Measurements from ENCODE around the gene NOXA1.

Gene NOXA1

GRCh38 chr9:137458194-137459151, 35.3 kb downstream of the NOXA1 start:
- Histone ChIP-seq H3K4me1 (ENCODE audit: control insufficient read depth, insufficient read depth, low read length, unreplicated experiment) (peaks cover 34% of the 10 kb centered on the region), H3K79me2 (ENCODE audit: control insufficient read depth, insufficient read depth, low read length, unreplicated experiment) (peaks cover 14% of the 10 kb centered on the region), H3K27me3 (ENCODE audit: insufficient read depth, low read length) (no peaks in the 10 kb centered on the region), H2AFZ (ENCODE audit: low read length, unreplicated experiment) (peak overlapping the region; percentile 86), H3K27ac (ENCODE audit: low read depth, low read length) (peak overlapping the region; percentile 77; the same call in 1 of the 2 replicates), H3K4me3 (ENCODE audit: low read depth, low read length) (peak overlapping the region; percentile 98), H3K36me3 (ENCODE audit: insufficient read depth, low read length) (no peaks in the 10 kb centered on the region)

- Histone ChIP-seq H3K27ac (ENCODE audit: low read depth, low read length) (peak within 1 kb of the TSS; percentile 42; the same call in 1 of the 2 replicates), H3K36me3 (ENCODE audit: insufficient read depth, low read length) (no peaks in the 10 kb centered on the region), H2AFZ (ENCODE audit: low read length, unreplicated experiment) (peak within 1 kb of the TSS; percentile 86), H3K27me3 (ENCODE audit: insufficient read depth, low read length) (no peaks in the 10 kb centered on the region), H3K4me1 (ENCODE audit: control insufficient read depth, insufficient read depth, low read length, unreplicated experiment) (peaks cover 34% of the 10 kb centered on the region), H3K4me3 (ENCODE audit: low read depth, low read length) (peak within 1 kb of the TSS; percentile 98), H3K79me2 (ENCODE audit: control insufficient read depth, insufficient read depth, low read length, unreplicated experiment) (peaks cover 14% of the 10 kb centered on the region)
Observed at GRCh38 chr9:137459152-137459600, 36.0 kb downstream of the NOXA1 start, which contains the start of gene NSMF. Gene NSMF (minus strand): TSS chr9:137459334. CDS start chr9:137459102, 232 bp downstream.

GRCh38 chr9:137459601-137460362, 36.6 kb downstream of the NOXA1 start:
- H2AFZ ChIP-seq (ENCODE audit: low read length, unreplicated experiment): peak overlapping the region; percentile 86
- H3K79me2 ChIP-seq (ENCODE audit: control insufficient read depth, insufficient read depth, low read length, unreplicated experiment): peaks cover 14% of the 10 kb centered on the region
- no peaks in the 10 kb centered on the region for H3K36me3 ChIP-seq (ENCODE audit: insufficient read depth, low read length)
- H3K4me3 ChIP-seq (ENCODE audit: low read depth, low read length): peak overlapping the region; percentile 98
- no peak overlapping the region for H3K27ac ChIP-seq (ENCODE audit: low read depth, low read length)
- H3K4me1 ChIP-seq (ENCODE audit: control insufficient read depth, insufficient read depth, low read length, unreplicated experiment): peaks cover 34% of the 10 kb centered on the region
- no peaks in the 10 kb centered on the region for H3K27me3 ChIP-seq (ENCODE audit: insufficient read depth, low read length)

- peaks cover 14% of the 10 kb centered on the region for H3K79me2 ChIP-seq (ENCODE audit: control insufficient read depth, insufficient read depth, low read length, unreplicated experiment)
- H3K27me3 ChIP-seq (ENCODE audit: insufficient read depth, low read length): no peaks in the 10 kb centered on the region
- H3K4me3 ChIP-seq (ENCODE audit: low read depth, low read length): no peak overlapping the region
- peaks cover 32% of the 10 kb centered on the region for H3K4me1 ChIP-seq (ENCODE audit: control insufficient read depth, insufficient read depth, low read length, unreplicated experiment)
- H2AFZ ChIP-seq (ENCODE audit: low read length, unreplicated experiment): no peak overlapping the region
- no peak overlapping the region for H3K27ac ChIP-seq (ENCODE audit: low read depth, low read length)
- no peaks in the 10 kb centered on the region for H3K36me3 ChIP-seq (ENCODE audit: insufficient read depth, low read length)
Observed at GRCh38 chr9:137460363-137461315, 37.4 kb downstream of the NOXA1 start.

- H3K4me1 ChIP-seq (ENCODE audit: control insufficient read depth, insufficient read depth, low read length, unreplicated experiment): peaks cover 25% of the 10 kb centered on the region
- H3K36me3 ChIP-seq (ENCODE audit: insufficient read depth, low read length): no peaks in the 10 kb centered on the region
- no peak overlapping the region for H3K4me3 ChIP-seq (ENCODE audit: low read depth, low read length)
- peaks cover 14% of the 10 kb centered on the region for H3K79me2 ChIP-seq (ENCODE audit: control insufficient read depth, insufficient read depth, low read length, unreplicated experiment)
- no peaks in the 10 kb centered on the region for H3K27me3 ChIP-seq (ENCODE audit: insufficient read depth, low read length)
- H3K27ac ChIP-seq (ENCODE audit: low read depth, low read length): no peak overlapping the region
- no peak overlapping the region for H2AFZ ChIP-seq (ENCODE audit: low read length, unreplicated experiment)
Observed at GRCh38 chr9:137461316-137461662, 38.1 kb downstream of the NOXA1 start.

- H3K4me1 ChIP-seq (ENCODE audit: control insufficient read depth, insufficient read depth, low read length, unreplicated experiment): peaks cover 20% of the 10 kb centered on the region
- H3K79me2 ChIP-seq (ENCODE audit: control insufficient read depth, insufficient read depth, low read length, unreplicated experiment): peaks cover 14% of the 10 kb centered on the region
- H3K36me3 ChIP-seq (ENCODE audit: insufficient read depth, low read length): no peaks in the 10 kb centered on the region
- no peak overlapping the region for H2AFZ ChIP-seq (ENCODE audit: low read length, unreplicated experiment)
- no peaks in the 10 kb centered on the region for H3K27me3 ChIP-seq (ENCODE audit: insufficient read depth, low read length)
- no peak overlapping the region for H3K27ac ChIP-seq (ENCODE audit: low read depth, low read length)
- H3K4me3 ChIP-seq (ENCODE audit: low read depth, low read length): no peak overlapping the region
Observed at GRCh38 chr9:137461663-137462395, 38.6 kb downstream of the NOXA1 start.

GRCh38 chr9:137462396-137462985, 39.3 kb downstream of the NOXA1 start:
- no peak overlapping the region for H3K4me3 ChIP-seq (ENCODE audit: low read depth, low read length)
- no peaks in the 10 kb centered on the region for H3K27me3 ChIP-seq (ENCODE audit: insufficient read depth, low read length)
- H3K27ac ChIP-seq (ENCODE audit: low read depth, low read length): no peak overlapping the region
- no peak overlapping the region for H2AFZ ChIP-seq (ENCODE audit: low read length, unreplicated experiment)
- peaks cover 14% of the 10 kb centered on the region for H3K79me2 ChIP-seq (ENCODE audit: control insufficient read depth, insufficient read depth, low read length, unreplicated experiment)
- H3K4me1 ChIP-seq (ENCODE audit: control insufficient read depth, insufficient read depth, low read length, unreplicated experiment): peaks cover 14% of the 10 kb centered on the region
- no peaks in the 10 kb centered on the region for H3K36me3 ChIP-seq (ENCODE audit: insufficient read depth, low read length)

- peaks cover 6% of the 10 kb centered on the region for H3K4me1 ChIP-seq (ENCODE audit: control insufficient read depth, insufficient read depth, low read length, unreplicated experiment)
- H3K4me3 ChIP-seq (ENCODE audit: low read depth, low read length): no peak overlapping the region
- H3K27me3 ChIP-seq (ENCODE audit: insufficient read depth, low read length): no peaks in the 10 kb centered on the region
- no peaks in the 10 kb centered on the region for H3K36me3 ChIP-seq (ENCODE audit: insufficient read depth, low read length)
- no peak overlapping the region for H3K27ac ChIP-seq (ENCODE audit: low read depth, low read length)
- peaks cover 6% of the 10 kb centered on the region for H3K79me2 ChIP-seq (ENCODE audit: control insufficient read depth, insufficient read depth, low read length, unreplicated experiment)
- H2AFZ ChIP-seq (ENCODE audit: low read length, unreplicated experiment): no peak overlapping the region
Observed at GRCh38 chr9:137462986-137463930, 40.1 kb downstream of the NOXA1 start.

GRCh38 chr9:137463931-137464290, 40.7 kb downstream of the NOXA1 start:
- no peaks in the 10 kb centered on the region for H3K36me3 ChIP-seq (ENCODE audit: insufficient read depth, low read length)
- peaks cover 6% of the 10 kb centered on the region for H3K4me1 ChIP-seq (ENCODE audit: control insufficient read depth, insufficient read depth, low read length, unreplicated experiment)
- no peak overlapping the region for H3K4me3 ChIP-seq (ENCODE audit: low read depth, low read length)

More at GRCh38 chr9:137463931-137464290, 40.7 kb downstream of the NOXA1 start:
- Histone ChIP-seq H2AFZ (ENCODE audit: low read length, unreplicated experiment) (no peak overlapping the region), H3K27ac (ENCODE audit: low read depth, low read length) (no peak overlapping the region), H3K79me2 (ENCODE audit: control insufficient read depth, insufficient read depth, low read length, unreplicated experiment) (no peaks in the 10 kb centered on the region), H3K27me3 (ENCODE audit: insufficient read depth, low read length) (no peaks in the 10 kb centered on the region)

Data from ACC112 (cell line).